Smooth muscle cell (in vitro differentiated cells): ENCODE results near the gene ALOXE3. TPM values are rescaled to one million over a fixed set of nuclear protein-coding genes. Genes with fewer than 3 reads are reported as not detected.
A peak's percentile ranks its signal among the peaks of the same experiment; 100 is the strongest.

Source experiments
- DNase-seq: peaks from one replicate; lab custom pipeline; 2025; ENCODE audit not compliant: unreplicated experiment; lab: John Stamatoyannopoulos, UW
- H2AFZ ChIP-seq: fragments of 200-600 bp; sonication (generic); 2 replicates; pipeline ENCODE4 v1.6.0; 2016; ENCODE audit warnings: antibody characterized with exemption, low read depth, mild to moderate bottlenecking
- H3F3A ChIP-seq: fragments of 200-600 bp; sonication (generic); 2 replicates; pipeline ENCODE4 v1.6.0; 2017; ENCODE audit warnings: antibody characterized with exemption, low read depth
- H3K27ac ChIP-seq: fragments of 200-600 bp; sonication (generic); 2 replicates; pipeline ENCODE4 v1.5.1; 2016; ENCODE audit warnings: low read depth, mild to moderate bottlenecking
- H3K27me3 ChIP-seq: fragments of 200-600 bp; sonication (generic); 2 replicates; pipeline ENCODE4 v1.6.1; 2016; ENCODE audit warnings: low read depth, mild to moderate bottlenecking
- H3K36me3 ChIP-seq: fragments of 200-600 bp; sonication (generic); 2 replicates; pipeline ENCODE4 v1.5.1; 2016; ENCODE audit warnings: low read depth
- H3K4me1 ChIP-seq: fragments of 200-600 bp; sonication (generic); 2 replicates; pipeline ENCODE4 v1.5.1; 2016; ENCODE audit warnings: low read depth
- H3K4me2 ChIP-seq: fragments of 200-600 bp; sonication (generic); 2 replicates; pipeline ENCODE4 v1.6.0; 2016; ENCODE audit warnings: mild to moderate bottlenecking
- H3K4me3 ChIP-seq: fragments of 200-600 bp; sonication (generic); 2 replicates; pipeline ENCODE4 v1.5.1; 2016; ENCODE audit warnings: mild to moderate bottlenecking
- H3K79me2 ChIP-seq: fragments of 200-600 bp; sonication (generic); 2 replicates; pipeline ENCODE4 v1.6.0; 2016; ENCODE audit warnings: low read depth, mild to moderate bottlenecking
- H3K9ac ChIP-seq: fragments of 200-600 bp; sonication (generic); 2 replicates; pipeline ENCODE4 v1.6.0; 2016; ENCODE audit warnings: low read depth
- H3K9me3 ChIP-seq: fragments of 200-600 bp; sonication (generic); replicated peaks from 2 replicates; pipeline ENCODE4 v1.5.1; 2016; ENCODE audit warnings: low read depth
- H4K20me1 ChIP-seq: fragments of 200-600 bp; sonication (generic); 2 replicates; pipeline ENCODE4 v1.6.0; 2016; ENCODE audit warnings: low read depth
- WGBS: methylation state at CpG from one replicate; pipeline ENCODE4 v1.1.7; 2016; ENCODE audit warnings: low lambda C conversion rate; 5-methylcytosine and 5-hydroxymethylcytosine counted together
- polyA plus RNA-seq: library from polyadenylated mRNA; unstranded; fragments of >200 nt; fragmentation: Nextera tagmentation; extraction: Ambion mirVana; gene quantifications from 2 replicates; pipeline ENCODE4 v1.2.1, GENCODE V29; 2016
- total RNA-seq: library from RNA; depleted of rRNA; stranded (reverse); fragments of >200 nt; gene quantifications from 2 replicates; pipeline ENCODE4 v1.2.3, GENCODE V29; 2014
- TF ChIP-seq, protein P1 (sequence below): fragments of 200-600 bp; sonication (generic); IDR thresholded peaks from 2 replicates; pipeline ENCODE4 v1.5.1; 2017; ENCODE audit warnings: borderline replicate concordance, mild to moderate bottlenecking, antibody characterized with exemption; ENCODE audit not compliant: insufficient read depth, poor library complexity, severe bottlenecking

The ALOXE3 gene
- total and polyA plus RNA-seq, 2 experiments from 2014 or later: 0.25 to 1.7 TPM

DNA sequence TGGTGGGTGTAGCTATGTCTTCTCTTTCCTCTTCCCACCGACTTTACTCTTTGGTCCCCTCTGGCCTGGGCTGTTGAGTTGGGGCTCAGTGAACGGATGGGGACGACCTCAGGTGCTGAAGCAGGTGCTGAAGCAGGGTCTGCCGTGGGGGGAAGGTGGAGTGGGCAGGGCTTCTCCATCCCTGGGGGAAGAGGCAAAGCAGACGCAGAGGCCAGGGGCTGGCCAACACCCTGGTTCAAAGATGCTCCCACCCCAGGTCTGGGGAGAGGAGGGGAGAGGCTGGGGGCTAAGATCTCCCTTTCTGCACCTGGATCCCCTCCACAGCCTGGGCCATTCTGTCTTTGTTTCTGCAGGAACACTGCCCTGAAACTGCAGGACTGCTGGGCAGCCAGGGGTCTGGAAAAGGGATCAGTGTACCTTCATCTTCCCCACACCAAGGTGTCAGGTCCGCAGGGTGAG, 53.7 kb downstream of the ALOXE3 start:
- Histone ChIP-seq H3K4me1 (peaks cover 6% of the 10 kb centered on the region), H3K79me2 (no peaks in the 10 kb centered on the region), H3F3A (no peaks in the 10 kb centered on the region), H4K20me1 (no peaks in the 10 kb centered on the region), H3K4me3 (no peak overlapping the region), H3K4me2 (no peak overlapping the region), H3K9me3 (no peaks in the 10 kb centered on the region), H2AFZ (no peak overlapping the region), H3K27me3 (peaks cover 92% of the 10 kb centered on the region), H3K27ac (no peak overlapping the region), H3K9ac (no peak overlapping the region), H3K36me3 (no peaks in the 10 kb centered on the region)
- TF ChIP-seq, protein P1, sequence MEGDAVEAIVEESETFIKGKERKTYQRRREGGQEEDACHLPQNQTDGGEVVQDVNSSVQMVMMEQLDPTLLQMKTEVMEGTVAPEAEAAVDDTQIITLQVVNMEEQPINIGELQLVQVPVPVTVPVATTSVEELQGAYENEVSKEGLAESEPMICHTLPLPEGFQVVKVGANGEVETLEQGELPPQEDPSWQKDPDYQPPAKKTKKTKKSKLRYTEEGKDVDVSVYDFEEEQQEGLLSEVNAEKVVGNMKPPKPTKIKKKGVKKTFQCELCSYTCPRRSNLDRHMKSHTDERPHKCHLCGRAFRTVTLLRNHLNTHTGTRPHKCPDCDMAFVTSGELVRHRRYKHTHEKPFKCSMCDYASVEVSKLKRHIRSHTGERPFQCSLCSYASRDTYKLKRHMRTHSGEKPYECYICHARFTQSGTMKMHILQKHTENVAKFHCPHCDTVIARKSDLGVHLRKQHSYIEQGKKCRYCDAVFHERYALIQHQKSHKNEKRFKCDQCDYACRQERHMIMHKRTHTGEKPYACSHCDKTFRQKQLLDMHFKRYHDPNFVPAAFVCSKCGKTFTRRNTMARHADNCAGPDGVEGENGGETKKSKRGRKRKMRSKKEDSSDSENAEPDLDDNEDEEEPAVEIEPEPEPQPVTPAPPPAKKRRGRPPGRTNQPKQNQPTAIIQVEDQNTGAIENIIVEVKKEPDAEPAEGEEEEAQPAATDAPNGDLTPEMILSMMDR: no peak
- no peak for DNase-seq
- WGBS: 66% methylated on average over 6 of the region's 6 CpGs

- Histone ChIP-seq H3K4me1 (peaks cover 6% of the 10 kb centered on the region), H3K27me3 (peaks cover 92% of the 10 kb centered on the region), H3K4me2 (no peak overlapping the region), H3K36me3 (no peaks in the 10 kb centered on the region), H3K9ac (no peak overlapping the region), H3K27ac (no peak overlapping the region), H3F3A (no peaks in the 10 kb centered on the region), H3K4me3 (no peak overlapping the region), H2AFZ (no peak overlapping the region), H4K20me1 (no peaks in the 10 kb centered on the region), H3K9me3 (no peaks in the 10 kb centered on the region), H3K79me2 (no peaks in the 10 kb centered on the region)
- no peak for DNase-seq
- TF ChIP-seq, protein P1: no peak
- 19% methylated on average over 7 of the region's 28 CpGs for WGBS
Observed at GRCh38 chr17:8063761-8064534, 54.4 kb downstream of the ALOXE3 start.

DNA sequence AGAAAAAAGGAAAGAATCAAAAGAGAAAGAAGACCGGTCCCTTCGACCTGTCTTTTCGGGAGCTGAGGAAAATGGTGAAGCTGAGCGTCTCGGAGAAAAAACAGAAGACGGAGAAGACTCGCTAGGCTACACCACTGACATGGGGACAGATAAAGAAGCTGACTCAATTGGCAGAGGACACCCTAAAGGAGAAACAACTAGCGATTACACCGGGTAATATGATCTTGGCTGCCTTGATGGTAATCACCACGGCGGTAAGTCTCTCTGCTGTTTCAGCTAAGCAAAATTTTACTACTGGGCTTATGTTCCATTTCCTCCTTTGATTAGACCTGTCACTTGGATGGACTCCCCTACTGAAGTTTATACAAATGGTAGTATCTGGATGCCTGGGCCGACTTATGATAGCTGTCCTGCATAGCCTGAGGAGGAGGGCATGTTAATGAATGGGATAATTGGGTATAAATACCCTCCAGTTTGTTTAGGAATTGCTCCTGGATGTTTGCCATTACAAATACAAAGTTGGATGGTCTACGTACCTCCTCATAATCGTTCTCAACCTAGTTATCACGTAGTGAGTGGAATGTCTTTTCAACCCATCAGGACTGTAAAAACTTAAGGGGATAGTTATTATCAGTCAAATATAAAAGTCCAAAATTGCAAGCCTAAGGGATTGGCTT, 55.4 kb downstream of the ALOXE3 start:
- peak overlapping the region; percentile 81 for H3K4me2 ChIP-seq
- peak overlapping the region; percentile 40 for H3K4me3 ChIP-seq
- peaks cover 85% of the 10 kb centered on the region for H3K27me3 ChIP-seq
- H3K79me2 ChIP-seq: no peaks in the 10 kb centered on the region
- TF ChIP-seq, protein P1: no peak
- 5% methylated on average over 15 of the region's 15 CpGs for WGBS
- no peaks in the 10 kb centered on the region for H3F3A ChIP-seq
- peaks cover 6% of the 10 kb centered on the region for H3K4me1 ChIP-seq
- no peak overlapping the region for H3K27ac ChIP-seq
- no peaks in the 10 kb centered on the region for H4K20me1 ChIP-seq
- H3K36me3 ChIP-seq: no peaks in the 10 kb centered on the region
- DNase-seq: no peak
- H3K9me3 ChIP-seq: no peaks in the 10 kb centered on the region
- peak overlapping the region; percentile 50 for H2AFZ ChIP-seq
- H3K9ac ChIP-seq: no peak overlapping the region
